HepG2 (cell line): ENCODE data around the gene PARP14. TPM values are rescaled to one million over a fixed set of nuclear protein-coding genes. Genes with fewer than 3 reads are reported as not detected.

Source experiments
- ATF2 ChIP-seq: sonication (generic); formaldehyde crosslinking; IDR thresholded peaks from 2 replicates; pipeline ENCODE4 v1.4.0; 2020; ENCODE audit warnings: missing genetic modification reagents
- BCL6 ChIP-seq: IDR thresholded peaks from 2 replicates; pipeline ENCODE4 v1.6.1; 2016; ENCODE audit warnings: missing genetic modification reagents, missing compliant biosample characterization
- EEA1 ChIP-seq: sonication (generic); formaldehyde crosslinking; IDR thresholded peaks from 2 replicates; pipeline ENCODE4 v1.5.1; 2020; ENCODE audit warnings: mild to moderate bottlenecking, missing genetic modification reagents, borderline replicate concordance
- ETV6 ChIP-seq: sonication (generic); formaldehyde crosslinking; conservative IDR thresholded peaks from 2 replicates; pipeline ENCODE4 v1.4.0; 2020; ENCODE audit warnings: missing genetic modification reagents
- FOXA1 ChIP-seq, 2 experiments: fragments of 450-650 bp in 1 of 2; sonication (generic) in 1 of 2; formaldehyde crosslinking in 1 of 2; IDR thresholded peaks; 2 replicates each; pipeline versions ENCODE4 v1.4.0 to v1.6.1; 2016 to 2020; ENCODE audit warnings: missing genetic modification reagents in 1 of 2
- FOXJ3 ChIP-seq: sonication (generic); formaldehyde crosslinking; IDR thresholded peaks from 2 replicates; pipeline ENCODE4 v1.4.0; 2020; ENCODE audit warnings: missing genetic modification reagents, mild to moderate bottlenecking, borderline replicate concordance
- GATAD2A ChIP-seq: IDR thresholded peaks from 2 replicates; pipeline ENCODE4 v1.6.1; 2016
- MAFF ChIP-seq: IDR thresholded peaks from 2 replicates; pipeline ENCODE4 v1.6.1; 2011; ENCODE audit warnings: low read depth, low read length, improper control_type of control experiment
- MNT ChIP-seq: fragments of 450-650 bp; IDR thresholded peaks from 2 replicates; pipeline ENCODE4 v1.6.1; 2016
- PAX8 ChIP-seq: sonication (generic); formaldehyde crosslinking; IDR thresholded peaks from 2 replicates; pipeline ENCODE4 v1.8.0; 2022; ENCODE audit warnings: mild to moderate bottlenecking, missing genetic modification reagents, borderline replicate concordance
- SIN3B ChIP-seq: fragments of 150-350 bp; IDR thresholded peaks from 2 replicates; pipeline ENCODE4 v1.6.1; 2014; ENCODE audit warnings: low read length
- SKI ChIP-seq: fragments of 450-650 bp; IDR thresholded peaks from one replicate; pipeline ENCODE4 v1.6.1; 2018; ENCODE audit warnings: mild to moderate bottlenecking; ENCODE audit not compliant: partially characterized antibody
- SNRNP70 ChIP-seq: fragments of 200-400 bp; formaldehyde crosslinking; IDR thresholded peaks from 2 replicates; pipeline ENCODE4 v1.6.1; 2017; ENCODE audit warnings: mild to moderate bottlenecking, low read depth, low read length, moderate library complexity
- SOX5 ChIP-seq: IDR thresholded peaks from 2 replicates; pipeline ENCODE4 v1.6.1; 2016; ENCODE audit warnings: borderline replicate concordance
- SOX6 ChIP-seq, 2 experiments: fragments of 450-650 bp in 1 of 2; sonication (generic) in 1 of 2; formaldehyde crosslinking in 1 of 2; IDR thresholded peaks; 2 replicates each; pipeline versions ENCODE4 v1.4.0 to v1.6.1; 2017 to 2020; ENCODE audit warnings: antibody characterized with exemption in 1 of 2, mild to moderate bottlenecking in 1 of 2, missing genetic modification reagents in 1 of 2
- TCF7L2 ChIP-seq: IDR thresholded peaks from 2 replicates; pipeline ENCODE4 v1.6.1; 2011; ENCODE audit warnings: mild to moderate bottlenecking, low read depth, low read length, moderate library complexity
- TFDP2 ChIP-seq: sonication (generic); formaldehyde crosslinking; IDR thresholded peaks from 2 replicates; pipeline ENCODE4 v1.4.0; 2020; ENCODE audit warnings: missing genetic modification reagents
- XBP1 ChIP-seq: sonication (generic); formaldehyde crosslinking; IDR thresholded peaks from 2 replicates; pipeline ENCODE4 v1.5.0; 2020; ENCODE audit warnings: missing genetic modification reagents
- ZBTB20 ChIP-seq: sonication (generic); formaldehyde crosslinking; IDR thresholded peaks from 2 replicates; pipeline ENCODE4 v1.8.1; 2023; ENCODE audit warnings: missing genetic modification reagents, low read depth, mild to moderate bottlenecking, borderline replicate concordance
- ZFP62 ChIP-seq: sonication (generic); formaldehyde crosslinking; IDR thresholded peaks from 2 replicates; pipeline ENCODE4 v1.4.0; 2020; ENCODE audit warnings: missing genetic modification reagents
- ZFP90 ChIP-seq: sonication (generic); formaldehyde crosslinking; IDR thresholded peaks from 2 replicates; pipeline ENCODE4 v1.8.0; 2022; ENCODE audit warnings: missing genetic modification reagents, mild to moderate bottlenecking, inconsistent platforms, borderline replicate concordance
- ZNF276 ChIP-seq: sonication (generic); formaldehyde crosslinking; IDR thresholded peaks from 2 replicates; pipeline ENCODE4 v1.4.0; 2020; ENCODE audit warnings: mild to moderate bottlenecking, low read depth, missing genetic modification reagents
- ZNF512B ChIP-seq: sonication (generic); formaldehyde crosslinking; IDR thresholded peaks from 2 replicates; pipeline ENCODE4 v1.5.1; 2020; ENCODE audit warnings: missing genetic modification reagents, mild to moderate bottlenecking, borderline replicate concordance
- polyA plus RNA-seq, 8 experiments: library from polyadenylated mRNA; depleted of rRNA in 3 of 8; stranded (reverse) in 7 of 8; unstranded in 1 of 8; fragments of >200 nt; fragmentation: Illumina TruSeq in 4 of 8; extraction: Trizol in 4 of 8; gene quantifications; 2 replicates each; pipeline versions ENCODE4 v1.2.1 to v1.2.3, GENCODE V29; 2011 to 2016; ENCODE audit warnings: low read depth in 4 of 8, missing spikeins in 1 of 8, mixed read lengths in 1 of 8; ENCODE audit not compliant: insufficient read depth in 1 of 8
- total RNA-seq, 5 experiments: library from RNA; depleted of rRNA; stranded (reverse); fragments of >200 nt; fragmentation: Illumina TruSeq; extraction: Trizol; gene quantifications; 2 replicates each; pipeline ENCODE4 v1.2.3, GENCODE V29; 2016; ENCODE audit warnings: low read depth in 1 of 5

Gene PARP14
- total and polyA plus RNA-seq, 2 of the 13 experiments (the other 11 are each of a cell fraction or from before 2014, with no cell fraction given) = 9.0 to 19.1 TPM

- TF ChIP-seq FOXJ3 = no peak
- TF ChIP-seq ATF2 (CRISPR knock-in tag) = 0 out of 2 replicates have a peak, but pooled peaks have one; percentile 29
- no peak for TF ChIP-seq XBP1 (CRISPR knock-in tag)
- no peak for TF ChIP-seq ZNF512B (CRISPR knock-in tag)
- TF ChIP-seq BCL6 = peak; percentile 84
- TF ChIP-seq SOX6 (IDR thresholded peaks at IDR 0.05) = no peak
- peak; percentile 61; the same call in 1 of the 2 replicates for TF ChIP-seq SOX6 (CRISPR knock-in tag; IDR thresholded peaks at IDR 0.05)
- TF ChIP-seq ZFP90 = no peak
- no peak for TF ChIP-seq ZFP62 (CRISPR knock-in tag)
- no peak for TF ChIP-seq SIN3B
- no peak for TF ChIP-seq MAFF
- peak; percentile 61 for TF ChIP-seq TCF7L2
- TF ChIP-seq MNT = no peak
- TF ChIP-seq GATAD2A (CRISPR knock-in tag) = peak; percentile 81
- no peak for TF ChIP-seq ETV6 (CRISPR knock-in tag)
- no peak for TF ChIP-seq EEA1 (CRISPR knock-in tag)
- TF ChIP-seq SNRNP70 = no peak
- no peak for TF ChIP-seq FOXA1 (IDR thresholded peaks at IDR 0.05)
- TF ChIP-seq FOXA1 (CRISPR knock-in tag; IDR thresholded peaks at IDR 0.05) = peak; percentile 50
- no peak for TF ChIP-seq PAX8 (CRISPR knock-in tag)
- peak; percentile 39 for TF ChIP-seq SKI
- no peak for TF ChIP-seq ZNF276 (CRISPR knock-in tag)
- no peak for TF ChIP-seq TFDP2 (CRISPR knock-in tag)
- no peak for TF ChIP-seq ZBTB20
- peak; percentile 40; the same call in 1 of the 2 replicates for TF ChIP-seq SOX5
These were observed 12.0 kb downstream of the PARP14 start (continued) for GRCh38 chr3:122692674-122693073.
